Left kidney (tissue), 2 donors: ENCODE results near the gene RNF166. TPM values are rescaled to one million over a fixed set of nuclear protein-coding genes. Genes with fewer than 3 reads are reported as not detected.

Experiments
- DNase-seq: peaks from one replicate; pipeline ENCODE4 v3.0.0-alpha.2; 2013
- polyA plus RNA-seq: library from polyadenylated mRNA; unstranded; fragments of 120-200 nt; gene quantifications from one replicate; pipeline ENCODE4 v1.2.1, GENCODE V29; 2013; ENCODE audit not compliant: insufficient read length

Gene RNF166
- polyA plus RNA-seq, 1 donor, result 15.3 TPM

DNA sequence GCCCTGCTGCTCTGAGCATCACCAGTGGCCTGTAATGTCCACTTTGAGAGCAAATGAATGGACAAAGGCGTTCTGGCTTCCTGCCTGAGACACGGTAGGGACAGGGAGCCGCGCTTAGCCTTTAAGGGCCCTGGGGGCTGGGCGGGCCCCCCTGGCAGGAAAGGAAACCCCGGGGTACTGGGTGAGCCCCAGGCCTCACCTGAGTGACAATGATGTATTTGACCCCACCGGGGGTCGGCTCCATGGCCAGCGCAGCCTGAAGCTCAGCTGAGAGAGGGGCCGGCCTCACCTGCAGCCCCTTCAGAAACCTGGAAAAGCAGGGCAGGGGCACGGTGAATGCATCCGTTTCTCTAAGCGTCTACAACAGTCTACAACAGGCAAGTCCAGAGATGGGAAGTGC lies 53.1 kb downstream of the RNF166 start:
- DNase-seq, result no peak

DNA sequence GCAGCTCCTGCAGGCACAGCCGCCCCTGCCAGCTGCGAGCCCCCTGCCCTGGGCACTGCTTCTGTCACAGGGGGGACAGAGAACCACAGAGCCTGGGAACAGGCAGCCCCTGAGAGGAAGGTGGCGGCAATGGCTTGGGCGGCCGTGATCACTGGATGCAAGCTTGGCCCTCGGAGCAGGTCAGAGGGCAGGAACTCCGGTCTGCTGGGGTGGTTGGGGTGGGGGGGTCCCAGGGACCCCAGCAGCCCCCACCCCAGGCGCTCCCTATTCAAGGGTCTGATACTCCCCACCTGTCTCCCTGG lies 53.5 kb downstream of the RNF166 start:
- DNase-seq, result no peak

DNA sequence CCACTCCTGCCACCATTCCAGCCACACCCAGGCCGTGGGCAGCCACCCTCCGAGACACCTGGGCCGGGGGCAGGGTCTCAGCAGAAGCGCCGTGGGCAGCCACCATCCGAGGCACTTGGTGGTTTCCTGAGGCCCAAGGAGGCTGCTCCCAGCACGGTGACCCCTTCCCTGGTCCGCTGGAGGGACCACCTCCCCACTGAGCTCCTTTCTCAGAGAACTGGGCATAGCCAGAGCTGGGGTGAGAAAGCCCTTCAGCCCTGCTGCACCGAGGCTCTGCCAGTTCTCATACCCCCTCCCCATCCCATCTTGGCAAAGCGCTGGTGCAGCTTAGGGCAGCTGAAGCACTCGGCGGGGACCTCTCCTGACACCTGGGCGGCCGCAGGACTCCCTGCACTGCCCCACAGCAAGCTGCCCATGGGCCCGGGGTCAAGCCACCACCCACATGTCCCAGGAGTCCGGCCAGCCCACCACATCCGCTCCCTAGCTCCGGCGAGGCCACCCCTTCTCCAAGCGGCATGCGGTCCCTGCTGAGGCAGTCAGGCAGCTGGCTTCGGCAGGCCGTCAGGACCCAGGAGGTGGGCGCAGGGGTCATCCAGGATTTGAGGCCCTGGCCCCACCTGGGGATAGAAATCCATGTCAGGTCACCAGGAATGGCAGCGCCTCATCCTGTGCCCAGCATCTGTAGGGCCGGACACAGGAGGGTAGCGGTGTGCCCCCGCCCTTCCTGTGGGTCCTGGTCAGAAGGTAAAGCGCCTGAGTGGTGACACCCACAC lies 54.0 kb downstream of the RNF166 start:
- DNase-seq, result no peak

DNA sequence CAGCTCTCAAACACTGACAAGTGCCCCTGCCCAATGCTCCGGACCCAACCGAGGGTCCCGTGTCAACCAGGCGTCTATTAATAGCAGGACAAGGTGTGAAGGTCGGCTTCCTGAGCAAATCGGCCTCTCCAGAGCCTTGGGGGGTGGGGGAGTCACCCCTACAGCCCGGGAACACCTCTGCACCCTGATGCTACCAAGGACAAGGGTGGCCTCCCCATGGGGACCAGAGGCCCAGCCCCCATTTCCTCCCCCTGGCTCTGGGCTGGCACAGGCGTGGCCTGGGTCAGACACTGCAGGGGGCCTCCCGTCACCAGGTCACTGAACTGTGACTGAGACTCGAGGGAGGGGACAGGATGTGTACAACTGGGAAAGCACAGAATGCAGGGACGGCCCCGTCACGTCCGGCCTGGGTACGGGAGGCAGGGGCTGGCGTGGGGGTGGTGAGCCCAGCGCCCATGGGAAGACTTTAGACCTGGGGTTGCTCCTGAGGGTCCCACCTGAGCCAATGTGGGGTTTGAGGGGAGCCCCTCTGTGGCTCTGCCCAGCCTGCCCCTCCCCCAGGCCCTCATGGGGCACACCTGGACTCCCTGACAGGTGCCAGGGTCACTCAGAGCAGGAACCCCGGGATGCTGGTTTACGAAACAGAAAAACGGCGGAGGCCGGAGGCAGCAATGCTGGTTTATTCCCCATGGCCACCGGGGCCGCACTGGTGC lies 54.8 kb downstream of the RNF166 start:
- DNase-seq, result peak; percentile 83

DNA sequence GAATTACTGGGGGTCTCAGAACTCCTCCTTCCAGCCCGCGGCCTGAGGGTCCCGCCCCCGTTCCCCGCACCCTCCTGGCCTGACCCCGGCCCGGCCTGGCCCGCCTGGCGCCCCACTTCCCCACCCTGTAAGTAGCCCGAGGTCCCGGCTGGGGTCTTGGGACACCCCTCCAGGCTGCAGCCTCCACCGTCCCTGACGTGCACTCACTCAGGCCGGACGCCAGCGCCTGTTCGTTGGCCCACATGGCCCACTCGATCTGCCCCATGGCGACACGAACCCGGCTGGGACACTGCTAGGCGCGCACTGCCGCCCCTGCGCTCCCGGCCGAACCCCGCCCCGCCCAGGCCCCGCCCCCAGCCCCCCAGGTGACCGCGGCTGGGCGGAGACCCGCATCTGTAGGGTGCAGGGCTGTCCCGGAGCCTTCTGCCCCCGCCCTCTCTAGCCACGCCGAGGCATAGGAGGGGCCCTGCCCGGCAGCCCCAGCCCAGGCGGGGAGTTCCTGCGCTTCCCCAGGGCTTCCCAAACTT lies 55.4 kb downstream of the RNF166 start, which contains the start of gene CYBA:
CYBA (minus strand) TSS at position 305 of the 527 bp plus-strand sequence; CDS start at position 265, 40 bp downstream.
- peak; percentile 45 for DNase-seq

DNA sequence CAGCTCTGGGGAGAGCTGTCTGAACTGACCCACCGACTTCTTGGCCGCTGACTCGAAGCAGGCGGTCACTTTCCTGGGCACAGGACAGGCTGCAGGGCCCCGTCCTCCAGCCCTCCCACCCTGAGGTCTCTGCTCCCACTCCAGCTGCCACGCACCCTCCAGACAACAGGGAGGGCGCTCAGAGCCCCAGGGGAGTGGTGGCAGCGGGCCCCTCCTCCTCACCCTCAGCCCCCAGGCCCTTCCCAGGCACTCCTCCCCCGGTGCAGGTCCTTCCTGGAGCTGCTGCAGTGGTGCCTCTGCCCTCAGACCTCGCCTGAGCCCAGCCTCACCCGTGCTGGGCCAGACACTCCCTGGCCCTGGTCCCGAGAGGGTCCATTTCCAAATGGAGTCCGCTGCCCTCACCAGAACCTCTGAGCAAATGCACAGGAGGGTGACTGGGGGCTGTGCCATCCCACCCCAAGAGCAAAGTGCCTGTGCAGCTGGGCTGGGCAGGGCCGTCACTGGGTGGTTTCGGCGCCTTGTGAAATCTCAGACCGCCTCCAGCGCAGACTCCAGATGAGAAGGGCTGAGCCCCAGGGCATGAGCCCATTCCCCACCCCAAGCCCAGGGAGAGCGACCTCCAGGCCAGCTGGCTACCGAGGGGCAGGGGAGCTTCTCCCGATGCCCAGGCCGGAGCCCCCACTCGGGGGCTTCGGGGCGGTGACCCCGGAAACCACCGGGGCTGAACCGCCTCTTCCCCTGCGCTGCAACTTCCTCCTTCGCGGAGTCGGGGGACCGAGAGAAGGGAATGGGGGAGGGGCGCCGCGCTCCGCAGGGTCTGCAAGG lies 56.1 kb downstream of the RNF166 start:
- no peak for DNase-seq

DNA sequence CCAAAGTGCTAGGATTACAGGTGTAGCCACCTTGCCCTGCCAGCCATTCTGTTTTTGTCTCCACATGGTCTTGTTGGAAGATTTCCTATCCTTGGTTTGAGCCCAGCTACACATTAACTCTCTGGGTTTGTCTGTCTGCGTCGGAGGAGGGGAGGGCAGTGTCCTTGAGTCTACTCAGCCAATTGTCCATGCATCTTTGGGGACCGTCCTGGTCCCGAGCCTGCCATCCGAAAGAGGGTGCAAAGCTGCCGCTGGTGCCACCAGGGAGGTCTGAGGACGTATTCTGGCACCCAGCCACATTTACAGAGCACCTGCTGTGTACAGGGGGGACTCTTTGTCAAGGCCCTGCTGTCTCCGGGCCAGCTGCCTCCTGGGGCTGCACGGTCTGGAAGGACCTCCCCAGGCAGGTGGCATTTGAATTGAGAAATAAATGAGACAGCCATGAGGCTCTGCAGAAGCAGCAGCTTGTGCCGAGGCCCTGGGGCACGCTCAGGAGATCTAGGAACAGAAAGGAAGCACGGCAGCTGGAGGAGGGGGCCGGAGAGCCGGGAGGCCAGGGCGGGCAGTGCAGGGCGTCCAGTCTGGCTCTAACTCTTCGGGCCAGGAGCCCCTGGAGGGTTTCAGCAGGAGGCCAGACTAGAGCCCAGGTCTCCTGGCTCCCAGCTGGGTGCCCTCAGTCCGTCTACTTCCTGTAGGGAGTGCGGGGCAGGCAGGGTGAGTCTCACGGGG lies 56.8 kb downstream of the RNF166 start:
- DNase-seq, result no peak

DNA sequence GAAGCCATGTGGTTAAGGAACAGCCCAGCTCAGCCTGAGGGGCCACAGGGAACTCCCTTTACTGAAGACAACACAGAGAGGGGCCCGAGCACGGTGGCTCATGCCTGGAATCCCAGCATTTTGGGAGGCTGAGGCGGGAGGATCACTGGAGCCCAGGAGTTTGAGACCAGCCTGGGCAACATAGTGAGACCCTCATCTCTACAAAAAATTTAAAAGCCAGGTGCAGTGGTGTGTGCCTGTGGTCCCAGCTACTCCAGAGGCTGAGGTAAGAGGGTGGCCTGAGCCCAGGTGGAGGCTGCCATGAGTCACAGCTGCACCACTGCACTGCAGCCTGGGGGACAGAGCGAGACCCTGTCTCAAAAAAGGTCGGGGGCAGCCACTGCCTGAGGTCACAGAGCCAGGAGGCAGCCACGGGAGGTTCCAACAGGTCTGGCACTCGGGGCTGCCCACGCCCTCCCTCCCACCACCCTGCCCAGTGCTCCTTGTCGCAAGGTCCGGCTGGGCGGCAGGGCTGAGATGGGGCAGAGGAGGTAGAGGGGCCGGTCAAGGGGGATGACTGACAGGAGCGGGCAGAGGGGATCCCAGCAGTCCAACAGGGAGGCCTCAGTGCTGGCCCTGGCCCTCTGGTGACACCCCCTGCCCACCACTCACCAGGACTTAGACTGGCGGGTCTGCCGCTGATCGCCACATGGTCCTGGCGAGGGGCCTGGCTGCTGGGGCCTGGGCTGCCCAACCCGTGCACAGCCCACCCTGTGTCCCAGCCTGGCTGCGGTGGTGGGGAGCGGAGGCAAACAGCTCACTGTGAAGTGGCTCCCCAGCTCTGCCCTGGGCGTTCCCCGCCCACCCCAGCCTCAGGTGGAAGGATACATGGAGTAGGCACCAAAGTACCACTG lies 58.8 kb downstream of the RNF166 start:
- DNase-seq, result no peak

Other genes starting within 250 kb of the RNF166 start
- 35.8 TPM for gene ZC3H18, start 136.0 kb downstream of the RNF166 start, polyA plus RNA-seq
- gene IL17C, start 67.8 kb downstream of the RNF166 start, polyA plus RNA-seq, result 0.13 TPM
- gene CYBA, start 55.4 kb downstream of the RNF166 start, polyA plus RNA-seq, result 84.5 TPM
- 24.5 TPM for gene MVD, start 43.3 kb downstream of the RNF166 start, polyA plus RNA-seq
- 0.58 TPM for gene SNAI3, start 19.9 kb downstream of the RNF166 start, polyA plus RNA-seq
- gene CTU2, start 95 bp upstream of the RNF166 start, polyA plus RNA-seq, result 8.2 TPM
- gene PIEZO1, start 78.8 kb upstream of the RNF166 start, polyA plus RNA-seq, result 31.9 TPM
- gene CDT1, start 97.4 kb upstream of the RNF166 start, polyA plus RNA-seq, result 13.3 TPM
- 72.3 TPM for gene APRT, start 105.5 kb upstream of the RNF166 start, polyA plus RNA-seq
- gene GALNS, start 150.5 kb upstream of the RNF166 start, polyA plus RNA-seq, result 22.2 TPM
- 73.7 TPM for gene TRAPPC2L, start 150.7 kb upstream of the RNF166 start, polyA plus RNA-seq
- not detected for gene PABPN1L, start 160.3 kb upstream of the RNF166 start, polyA plus RNA-seq